Midbrain (tissue), 1 donor: Measurements from ENCODE around the gene TMCC1.
"Not testable (repeated sequence)": the region's sequence is repeated elsewhere in the genome, so short reads cannot be mapped to it uniquely, and the experiment has no call there.

Source experiments
- DNase-seq: peaks from one replicate; lab custom pipeline; 2025; lab: John Stamatoyannopoulos, UW

Gene TMCC1

GRCh38 chr3:129622933-129623332 is 270.6 kb downstream of the TMCC1 start:
- no peak for DNase-seq

- DNase-seq = no peak
These were observed 271.2 kb downstream of the TMCC1 start for GRCh38 chr3:129622226-129622874.

- DNase-seq = no peak
These were observed 271.8 kb downstream of the TMCC1 start for GRCh38 chr3:129621626-129622225.

GRCh38 chr3:129620828-129621559 is 272.5 kb downstream of the TMCC1 start:
- DNase-seq = no peak

GRCh38 chr3:129619726-129620162 is 273.8 kb downstream of the TMCC1 start:
- no peak for DNase-seq

- no peak for DNase-seq
These were observed 274.4 kb downstream of the TMCC1 start for GRCh38 chr3:129618901-129619671.

- no peak for DNase-seq
These were observed 275.2 kb downstream of the TMCC1 start for GRCh38 chr3:129618186-129618820.

GRCh38 chr3:129617381-129618185 is 275.9 kb downstream of the TMCC1 start:
- no peak for DNase-seq

- DNase-seq = no peak
These were observed 276.8 kb downstream of the TMCC1 start for GRCh38 chr3:129616713-129617112.

- DNase-seq = no peak
These were observed 277.2 kb downstream of the TMCC1 start for GRCh38 chr3:129616291-129616690.

- no peak for DNase-seq
These were observed 277.7 kb downstream of the TMCC1 start for GRCh38 chr3:129615751-129616281.

GRCh38 chr3:129614927-129615363 is 278.6 kb downstream of the TMCC1 start:
- DNase-seq = no peak

- no peak for DNase-seq
These were observed 279.1 kb downstream of the TMCC1 start for GRCh38 chr3:129614435-129614834.

GRCh38 chr3:129613367-129613740 is 280.2 kb downstream of the TMCC1 start:
- DNase-seq = no peak

GRCh38 chr3:129612534-129613366 is 280.8 kb downstream of the TMCC1 start:
- DNase-seq = no peak

- no peak for DNase-seq
These were observed 281.5 kb downstream of the TMCC1 start for GRCh38 chr3:129611812-129612533.

- DNase-seq = no peak
These were observed 282.1 kb downstream of the TMCC1 start for GRCh38 chr3:129611446-129611800.

GRCh38 chr3:129610794-129611445 is 282.6 kb downstream of the TMCC1 start:
- DNase-seq = not testable (repeated sequence)

- no peak for DNase-seq
These were observed 283.2 kb downstream of the TMCC1 start for GRCh38 chr3:129610276-129610675.
